Chondrocyte (in vitro differentiated cells): ENCODE results near the gene DHCR24. TPM values are rescaled to one million over a fixed set of nuclear protein-coding genes. Genes with fewer than 3 reads are reported as not detected.
"Not testable (repeated sequence)": the region's sequence is repeated elsewhere in the genome, so short reads cannot be mapped to it uniquely, and the experiment has no call there.

Experiments
- DNase-seq: peaks from one replicate; pipeline ENCODE4 v3.0.0; 2021; ENCODE audit warnings: mixed read lengths, low spot score
- H3K27ac Mint-ChIP-seq: one replicate; pipeline ENCODE4 v1.8.0; 2021; ENCODE audit warnings: mild to moderate bottlenecking, moderate library complexity, mixed read lengths; ENCODE audit not compliant: unreplicated experiment
- H3K27me3 Mint-ChIP-seq: 2 replicates; pipeline ENCODE4 v1.8.0; 2021; ENCODE audit warnings: low read depth, mixed read lengths
- H3K36me3 Mint-ChIP-seq: 2 replicates; pipeline ENCODE4 v1.8.0; 2021; ENCODE audit warnings: low read depth, mixed read lengths
- H3K4me1 Mint-ChIP-seq: 2 replicates; pipeline ENCODE4 v1.8.0; 2021; ENCODE audit warnings: low read depth, mild to moderate bottlenecking, mixed read lengths
- H3K4me3 Mint-ChIP-seq: one replicate; pipeline ENCODE4 v1.8.0; 2021; ENCODE audit warnings: mild to moderate bottlenecking, moderate library complexity, mixed read lengths; ENCODE audit not compliant: unreplicated experiment
- H3K9me3 Mint-ChIP-seq: 2 replicates; pipeline ENCODE4 v1.8.0; 2021; ENCODE audit warnings: low read depth, mixed read lengths
- long read RNA-seq: library from polyadenylated mRNA; stranded (forward); transcript quantifications from one replicate; pipeline ENCODE4 v2.0.0, GENCODE V29; 2021
- total RNA-seq: library from RNA; stranded (reverse); gene quantifications from 3 replicates; pipeline ENCODE4 v1.2.1, GENCODE V29; 2021
- TF ChIP-seq, protein P1 (sequence below): fragments of 200-600 bp; sonication (generic); IDR thresholded peaks from 2 replicates; pipeline ENCODE4 v1.5.0; 2021; ENCODE audit warnings: antibody characterized with exemption, mild to moderate bottlenecking, moderate library complexity

Gene DHCR24
- 120 to 129 TPM (median 124 TPM) in 3 replicates for total RNA-seq
- long read RNA-seq, full-length matches to known transcripts = 96 of 189 reads
- long read RNA-seq, partial matches to known transcripts = 5 of 189 reads
- long read RNA-seq, other reads (novel, unspliced or antisense) = 88 of 189 reads

- TF ChIP-seq, protein P1, sequence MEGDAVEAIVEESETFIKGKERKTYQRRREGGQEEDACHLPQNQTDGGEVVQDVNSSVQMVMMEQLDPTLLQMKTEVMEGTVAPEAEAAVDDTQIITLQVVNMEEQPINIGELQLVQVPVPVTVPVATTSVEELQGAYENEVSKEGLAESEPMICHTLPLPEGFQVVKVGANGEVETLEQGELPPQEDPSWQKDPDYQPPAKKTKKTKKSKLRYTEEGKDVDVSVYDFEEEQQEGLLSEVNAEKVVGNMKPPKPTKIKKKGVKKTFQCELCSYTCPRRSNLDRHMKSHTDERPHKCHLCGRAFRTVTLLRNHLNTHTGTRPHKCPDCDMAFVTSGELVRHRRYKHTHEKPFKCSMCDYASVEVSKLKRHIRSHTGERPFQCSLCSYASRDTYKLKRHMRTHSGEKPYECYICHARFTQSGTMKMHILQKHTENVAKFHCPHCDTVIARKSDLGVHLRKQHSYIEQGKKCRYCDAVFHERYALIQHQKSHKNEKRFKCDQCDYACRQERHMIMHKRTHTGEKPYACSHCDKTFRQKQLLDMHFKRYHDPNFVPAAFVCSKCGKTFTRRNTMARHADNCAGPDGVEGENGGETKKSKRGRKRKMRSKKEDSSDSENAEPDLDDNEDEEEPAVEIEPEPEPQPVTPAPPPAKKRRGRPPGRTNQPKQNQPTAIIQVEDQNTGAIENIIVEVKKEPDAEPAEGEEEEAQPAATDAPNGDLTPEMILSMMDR = no peak
- H3K4me1 Mint-ChIP-seq = peaks cover 54% of the 10 kb centered on the region
- peak within 1 kb of the TSS; percentile 89 for H3K27ac Mint-ChIP-seq
- peaks cover 6% of the 10 kb centered on the region for H3K36me3 Mint-ChIP-seq
- no peaks in the 10 kb centered on the region for H3K27me3 Mint-ChIP-seq
- no peak for DNase-seq
- H3K4me3 Mint-ChIP-seq = peak within 1 kb of the TSS; percentile 95
- no peaks in the 10 kb centered on the region for H3K9me3 Mint-ChIP-seq
These were observed at the start of gene DHCR24 for GRCh38 chr1:54886724-54887664. Gene DHCR24 (minus strand): TSS chr1:54887195. CDS start chr1:54887119, 76 bp downstream.

DNA sequence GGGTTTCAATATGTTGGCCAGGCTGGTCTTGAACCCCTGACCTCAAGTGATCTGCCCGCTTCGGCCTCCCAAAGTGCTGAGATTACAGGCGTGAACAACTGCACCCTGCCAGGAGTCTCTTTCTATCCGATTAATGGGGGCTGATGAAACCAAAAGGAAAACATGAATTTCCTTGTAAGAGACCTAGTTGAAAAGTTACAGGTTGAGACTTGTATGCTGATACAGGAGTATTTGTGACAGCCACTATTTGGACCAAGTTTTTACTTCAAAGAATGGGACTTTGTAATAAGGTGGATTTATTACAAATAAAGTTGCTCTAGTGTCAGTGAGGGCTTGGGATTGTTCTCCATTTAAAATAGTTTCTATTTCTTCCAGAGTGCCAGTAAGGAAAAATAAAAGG lies 49.8 kb upstream of the DHCR24 start:
- no peak for DNase-seq
- H3K36me3 Mint-ChIP-seq = peaks cover 2% of the 10 kb centered on the region
- H3K27ac Mint-ChIP-seq = peak overlapping the region; percentile 6
- no peak overlapping the region for H3K4me3 Mint-ChIP-seq
- H3K27me3 Mint-ChIP-seq = no peaks in the 10 kb centered on the region
- H3K9me3 Mint-ChIP-seq = peaks cover 5% of the 10 kb centered on the region
- peaks cover 58% of the 10 kb centered on the region for H3K4me1 Mint-ChIP-seq
- TF ChIP-seq, protein P1 = no peak

GRCh38 chr1:54934869-54935268 lies 47.9 kb upstream of the DHCR24 start:
- DNase-seq = no peak
- Mint-ChIP-seq H3K4me3 (no peak overlapping the region), H3K27me3 (no peaks in the 10 kb centered on the region), H3K4me1 (peaks cover 50% of the 10 kb centered on the region), H3K27ac (peak overlapping the region; percentile 93), H3K9me3 (peaks cover 8% of the 10 kb centered on the region), H3K36me3 (peaks cover 2% of the 10 kb centered on the region)
- TF ChIP-seq, protein P1 = no peak

GRCh38 chr1:54934081-54934480 lies 47.1 kb upstream of the DHCR24 start:
- H3K4me1 Mint-ChIP-seq = peaks cover 42% of the 10 kb centered on the region
- H3K27me3 Mint-ChIP-seq, H3K4me3 Mint-ChIP-seq, DNase-seq, H3K9me3 Mint-ChIP-seq, H3K36me3 Mint-ChIP-seq: not testable (repeated sequence)
- peak overlapping the region; percentile 93 for H3K27ac Mint-ChIP-seq

- Mint-ChIP-seq H3K27ac (no peak overlapping the region), H3K4me1 (peaks cover 37% of the 10 kb centered on the region), H3K27me3 (no peaks in the 10 kb centered on the region), H3K4me3 (no peak overlapping the region), H3K36me3 (peaks cover 2% of the 10 kb centered on the region), H3K9me3 (peaks cover 8% of the 10 kb centered on the region)
- no peak for DNase-seq
- TF ChIP-seq, protein P1 = no peak
These were observed 44.4 kb upstream of the DHCR24 start for GRCh38 chr1:54931275-54931840.
